Midbrain (tissue), 1 donor: ENCODE data around the gene CACNB3.
A peak's percentile ranks its signal among the peaks of the same experiment; 100 is the strongest.
"Not testable (repeated sequence)": the region's sequence is repeated elsewhere in the genome, so short reads cannot be mapped to it uniquely, and the experiment has no call there.

Source experiments
- DNase-seq: peaks from one replicate; lab custom pipeline; 2025; lab: John Stamatoyannopoulos, UW

Gene CACNB3

GRCh38 chr12:48854932-48855331 lies 36.6 kb downstream of the CACNB3 start:
- not testable (repeated sequence) for DNase-seq

GRCh38 chr12:48856379-48856778 lies 38.1 kb downstream of the CACNB3 start:
- no peak for DNase-seq

GRCh38 chr12:48857278-48857994 lies 39.1 kb downstream of the CACNB3 start:
- no peak for DNase-seq

GRCh38 chr12:48858043-48858442 lies 39.7 kb downstream of the CACNB3 start:
- DNase-seq, result no peak

- DNase-seq, result no peak
These were observed 41.3 kb downstream of the CACNB3 start for GRCh38 chr12:48859607-48860006.

GRCh38 chr12:48860236-48860635 lies 41.9 kb downstream of the CACNB3 start:
- DNase-seq, result not testable (repeated sequence)

- DNase-seq, result no peak
These were observed 42.8 kb downstream of the CACNB3 start for GRCh38 chr12:48861111-48861510.

GRCh38 chr12:48862760-48863159 lies 44.5 kb downstream of the CACNB3 start:
- peak; percentile 20 for DNase-seq

GRCh38 chr12:48863291-48863690 lies 45.0 kb downstream of the CACNB3 start:
- DNase-seq, result no peak

GRCh38 chr12:48865281-48866051 lies 47.2 kb downstream of the CACNB3 start, which contains the start of gene RND1:
Gene RND1, minus strand, starts transcription at chr12:48865870. Its CDS starts 103 bp downstream, at chr12:48865767.
- peak; percentile 96 for DNase-seq

- no peak for DNase-seq
These were observed 47.9 kb downstream of the CACNB3 start for GRCh38 chr12:48866052-48866711.

- DNase-seq, result no peak
These were observed 50.2 kb downstream of the CACNB3 start for GRCh38 chr12:48868451-48868850.

GRCh38 chr12:48869191-48869590 lies 50.9 kb downstream of the CACNB3 start:
- peak; percentile 36 for DNase-seq

- peak; percentile 20 for DNase-seq
These were observed 54.8 kb downstream of the CACNB3 start for GRCh38 chr12:48873096-48873495.

GRCh38 chr12:48873534-48873933 lies 55.2 kb downstream of the CACNB3 start:
- DNase-seq, result not testable (repeated sequence)

GRCh38 chr12:48875944-48876515 lies 57.7 kb downstream of the CACNB3 start:
- no peak for DNase-seq
